Suprapubic skin (tissue), 4 donors: ENCODE data around the gene YBEY.

ENCODE experiments used
- EP300 ChIP-seq: sonication (generic); formaldehyde crosslinking; IDR thresholded peaks from one replicate; pipeline ENCODE4 v1.6.1; 2017; ENCODE audit warnings: antibody characterized with exemption
- POLR2A ChIP-seq, 2 donors: fragments of 450-650 bp; IDR thresholded peaks; one replicate each; pipeline ENCODE4 v1.6.1; 2017; ENCODE audit warnings: antibody characterized with exemption in 2 of 2, mild to moderate bottlenecking in 2 of 2, moderate library complexity in 2 of 2
- POLR2AphosphoS5 ChIP-seq, 3 donors: sonication (generic); formaldehyde crosslinking; IDR thresholded peaks; one replicate each; pipeline ENCODE4 v1.6.1; 2017; ENCODE audit warnings: antibody characterized with exemption in 3 of 3
- TF ChIP-seq, protein P1 (sequence below), 2 donors: fragments of 200-600 bp in 1 of 2; fragments of 450-650 bp in 1 of 2; sonication (generic) in 1 of 2; IDR thresholded peaks; one replicate each; pipeline ENCODE4 v1.5.1; 2016 to 2019; ENCODE audit warnings: antibody characterized with exemption in 2 of 2, mild to moderate bottlenecking in 1 of 2, moderate library complexity in 1 of 2

DNA sequence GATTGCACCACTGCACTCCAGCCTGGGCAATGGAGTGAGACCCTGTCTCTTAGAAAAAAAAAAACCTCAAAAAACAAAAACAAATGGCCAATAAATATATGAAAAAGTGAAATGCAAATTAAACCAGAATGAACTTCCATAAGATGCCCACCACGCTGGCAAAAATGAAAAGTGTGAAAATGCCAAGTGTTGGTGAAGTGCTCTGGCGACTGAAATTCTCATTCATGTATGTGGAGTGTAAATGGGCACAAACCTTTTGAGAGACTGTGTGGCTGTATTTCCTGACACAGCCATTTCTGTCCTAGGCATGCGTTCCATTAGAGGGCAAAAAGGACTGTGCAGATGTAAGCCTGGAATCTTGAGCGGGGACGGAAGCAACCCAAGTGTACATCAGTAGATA is 18.3 kb downstream of the YBEY start:
- TF ChIP-seq POLR2A (IDR thresholded peaks at IDR 0.05) (no peak), POLR2AphosphoS5 (IDR thresholded peaks at IDR 0.05) (no peak), EP300 (no peak)
- TF ChIP-seq, protein P1, sequence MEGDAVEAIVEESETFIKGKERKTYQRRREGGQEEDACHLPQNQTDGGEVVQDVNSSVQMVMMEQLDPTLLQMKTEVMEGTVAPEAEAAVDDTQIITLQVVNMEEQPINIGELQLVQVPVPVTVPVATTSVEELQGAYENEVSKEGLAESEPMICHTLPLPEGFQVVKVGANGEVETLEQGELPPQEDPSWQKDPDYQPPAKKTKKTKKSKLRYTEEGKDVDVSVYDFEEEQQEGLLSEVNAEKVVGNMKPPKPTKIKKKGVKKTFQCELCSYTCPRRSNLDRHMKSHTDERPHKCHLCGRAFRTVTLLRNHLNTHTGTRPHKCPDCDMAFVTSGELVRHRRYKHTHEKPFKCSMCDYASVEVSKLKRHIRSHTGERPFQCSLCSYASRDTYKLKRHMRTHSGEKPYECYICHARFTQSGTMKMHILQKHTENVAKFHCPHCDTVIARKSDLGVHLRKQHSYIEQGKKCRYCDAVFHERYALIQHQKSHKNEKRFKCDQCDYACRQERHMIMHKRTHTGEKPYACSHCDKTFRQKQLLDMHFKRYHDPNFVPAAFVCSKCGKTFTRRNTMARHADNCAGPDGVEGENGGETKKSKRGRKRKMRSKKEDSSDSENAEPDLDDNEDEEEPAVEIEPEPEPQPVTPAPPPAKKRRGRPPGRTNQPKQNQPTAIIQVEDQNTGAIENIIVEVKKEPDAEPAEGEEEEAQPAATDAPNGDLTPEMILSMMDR (IDR thresholded peaks at IDR 0.05), result no peak
